ENCODE results near the gene LGALS3BP.

DNA sequence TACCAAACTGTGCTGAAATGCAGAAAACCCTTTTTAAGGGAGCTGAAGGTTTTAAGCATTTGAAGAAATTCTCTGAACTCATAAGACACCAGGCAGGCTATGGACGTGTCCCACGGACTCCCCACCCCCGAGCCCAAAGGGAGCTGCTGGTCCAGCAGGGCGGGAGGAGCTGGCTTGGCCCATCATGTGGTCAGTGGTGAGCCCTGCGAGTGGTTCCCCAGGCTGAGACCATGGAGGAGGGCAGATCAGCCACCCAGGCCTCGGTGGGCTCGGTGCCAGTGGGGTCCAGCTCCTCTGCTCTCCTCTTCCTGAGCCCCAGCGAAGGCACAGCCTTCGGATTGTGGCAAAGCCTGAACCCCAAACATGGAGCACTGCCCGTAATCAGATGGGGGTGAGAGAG lies 27.0 kb downstream of the LGALS3BP start:
- TF ChIP-seq POLR2A (IDR thresholded peaks at IDR 0.05; ENCODE audit: low read length) (no peak), GATA1 (IDR thresholded peaks at IDR 0.05; ENCODE audit: low read depth, low read length) (no peak)

All from erythroblast (primary cell).